Left forelimb (tissue), 1 donor: ENCODE data around the gene PARP8.
"Not testable (repeated sequence)": the region's sequence is repeated elsewhere in the genome, so short reads cannot be mapped to it uniquely, and the experiment has no call there.

Source experiments
- DNase-seq: peaks from one replicate; pipeline ENCODE4 v3.0.0-alpha.2; 2018; ENCODE audit warnings: low spot score

PARP8 gene

GRCh38 chr5:50666261-50667022, at the start of gene PARP8:
Gene PARP8 (plus strand): TSS chr5:50666637. CDS start chr5:50667096, 459 bp downstream.
- peak; percentile 78 for DNase-seq

GRCh38 chr5:50623666-50624065, 42.8 kb upstream of the PARP8 start:
- DNase-seq: no peak

- not testable (repeated sequence) for DNase-seq
Measured at GRCh38 chr5:50634866-50635265, 31.6 kb upstream of the PARP8 start.

GRCh38 chr5:50637576-50637975, 28.9 kb upstream of the PARP8 start:
- not testable (repeated sequence) for DNase-seq

GRCh38 chr5:50646591-50646990, 19.8 kb upstream of the PARP8 start:
- no peak for DNase-seq

GRCh38 chr5:50647726-50648125, 18.7 kb upstream of the PARP8 start:
- no peak for DNase-seq

- no peak for DNase-seq
Measured at GRCh38 chr5:50653946-50654345, 12.5 kb upstream of the PARP8 start.

- DNase-seq: no peak
Measured at GRCh38 chr5:50655067-50655809, 11.2 kb upstream of the PARP8 start.

- no peak for DNase-seq
Measured at GRCh38 chr5:50655810-50656205, 10.6 kb upstream of the PARP8 start.

- no peak for DNase-seq
Measured at GRCh38 chr5:50657044-50657443, 9.4 kb upstream of the PARP8 start.

GRCh38 chr5:50658246-50658645, 8.2 kb upstream of the PARP8 start:
- no peak for DNase-seq

GRCh38 chr5:50663636-50664035, 2.8 kb upstream of the PARP8 start:
- no peak for DNase-seq

- DNase-seq: no peak
Measured at GRCh38 chr5:50665091-50665490, 1.3 kb upstream of the PARP8 start.

GRCh38 chr5:50665761-50666202, 655 bp upstream of the PARP8 start:
- DNase-seq: not testable (repeated sequence)

- peak; percentile 77 for DNase-seq
Measured at GRCh38 chr5:50667023-50667652, 701 bp downstream of the PARP8 start.

- DNase-seq: peak; percentile 75
Measured at GRCh38 chr5:50667653-50668595, 1.5 kb downstream of the PARP8 start.

GRCh38 chr5:50668636-50669035, 2.2 kb downstream of the PARP8 start:
- not testable (repeated sequence) for DNase-seq

- DNase-seq: no peak
Measured at GRCh38 chr5:50672663-50673062, 6.2 kb downstream of the PARP8 start.

- DNase-seq: not testable (repeated sequence)
Measured at GRCh38 chr5:50673444-50673843, 7.0 kb downstream of the PARP8 start.

- no peak for DNase-seq
Measured at GRCh38 chr5:50675385-50675784, 8.9 kb downstream of the PARP8 start.

- not testable (repeated sequence) for DNase-seq
Measured at GRCh38 chr5:50679554-50679953, 13.1 kb downstream of the PARP8 start.

GRCh38 chr5:50684721-50685120, 18.3 kb downstream of the PARP8 start:
- no peak for DNase-seq
